Measurements from ENCODE around the gene ADAM10. TPM values are rescaled to one million over a fixed set of nuclear protein-coding genes. Genes with fewer than 3 reads are reported as not detected.

ADAM10 gene
- total RNA-seq, 1 experiment from 2014 or later: 91.3 TPM

DNA sequence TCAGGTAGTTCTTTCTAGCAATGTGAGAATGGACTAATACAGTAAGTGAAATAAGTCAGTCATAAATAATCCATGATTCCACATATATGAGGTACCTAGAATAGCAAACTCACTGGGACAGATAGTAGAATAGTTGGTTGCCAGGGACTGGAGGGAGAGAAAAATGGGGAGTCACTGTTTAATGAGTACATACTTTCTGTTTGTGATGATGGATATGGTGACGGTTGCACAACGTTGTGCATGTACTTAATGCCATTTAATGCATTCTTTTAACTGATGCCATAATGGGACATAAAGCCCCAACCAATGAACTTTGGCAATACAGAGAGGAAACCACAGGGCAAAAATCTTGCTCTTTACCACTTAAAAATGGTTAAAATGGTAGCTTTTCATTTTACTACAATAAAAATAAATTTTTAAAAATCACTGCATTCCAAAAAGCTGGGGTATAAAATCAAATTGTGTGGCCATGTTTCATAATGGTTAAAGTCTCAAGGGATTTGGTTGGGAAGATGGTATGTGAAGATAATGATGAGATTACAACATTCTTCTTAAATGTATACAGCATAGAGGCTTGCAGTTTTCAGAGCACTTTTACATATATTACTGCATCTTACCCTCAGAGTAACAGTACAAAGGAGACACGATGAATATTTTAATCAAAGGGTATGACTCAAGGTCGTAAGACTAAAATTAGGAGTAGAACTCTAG is 45.2 kb downstream of the ADAM10 start:
- ChIA-PET CTCF (no interaction called here), POLR2A (ENCODE audit: unreplicated experiment) (no interaction called here)
- no peak overlapping the region for H2AFZ ChIP-seq (ENCODE audit: low read length)
- H3K36me3 ChIP-seq (ENCODE audit: low read depth, low read length): peaks cover 6% of the 10 kb centered on the region; the same call in 1 of the 2 replicates
- no peak overlapping the region for H3K4me2 ChIP-seq (ENCODE audit: low read length)
- ATAC-seq: no peak
- DNase-seq: no peak
- H3F3A ChIP-seq (ENCODE audit: low read length, unreplicated experiment): no peaks in the 10 kb centered on the region
- no TSS peak for BruUV-seq (replicated peaks)
- peaks cover 6% of the 10 kb centered on the region for H3K4me1 ChIP-seq (ENCODE audit: insufficient read depth, low read length)
- TF ChIP-seq EZH2 (IDR thresholded peaks at IDR 0.05; ENCODE audit: low read length, unreplicated experiment): no peak
- no peak for TF ChIP-seq EZH2phosphoT487 (IDR thresholded peaks at IDR 0.05; ENCODE audit: borderline replicate concordance, low read length)
- TF ChIP-seq, protein P1, sequence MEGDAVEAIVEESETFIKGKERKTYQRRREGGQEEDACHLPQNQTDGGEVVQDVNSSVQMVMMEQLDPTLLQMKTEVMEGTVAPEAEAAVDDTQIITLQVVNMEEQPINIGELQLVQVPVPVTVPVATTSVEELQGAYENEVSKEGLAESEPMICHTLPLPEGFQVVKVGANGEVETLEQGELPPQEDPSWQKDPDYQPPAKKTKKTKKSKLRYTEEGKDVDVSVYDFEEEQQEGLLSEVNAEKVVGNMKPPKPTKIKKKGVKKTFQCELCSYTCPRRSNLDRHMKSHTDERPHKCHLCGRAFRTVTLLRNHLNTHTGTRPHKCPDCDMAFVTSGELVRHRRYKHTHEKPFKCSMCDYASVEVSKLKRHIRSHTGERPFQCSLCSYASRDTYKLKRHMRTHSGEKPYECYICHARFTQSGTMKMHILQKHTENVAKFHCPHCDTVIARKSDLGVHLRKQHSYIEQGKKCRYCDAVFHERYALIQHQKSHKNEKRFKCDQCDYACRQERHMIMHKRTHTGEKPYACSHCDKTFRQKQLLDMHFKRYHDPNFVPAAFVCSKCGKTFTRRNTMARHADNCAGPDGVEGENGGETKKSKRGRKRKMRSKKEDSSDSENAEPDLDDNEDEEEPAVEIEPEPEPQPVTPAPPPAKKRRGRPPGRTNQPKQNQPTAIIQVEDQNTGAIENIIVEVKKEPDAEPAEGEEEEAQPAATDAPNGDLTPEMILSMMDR (conservative IDR thresholded peaks at IDR 0.05; ENCODE audit: low read depth, low read length): no peak
- peaks cover 17% of the 10 kb centered on the region for H3K79me2 ChIP-seq (ENCODE audit: low read length)
- H3K4me3 ChIP-seq (ENCODE audit: low read length): no peak overlapping the region
- intact Hi-C loops (cut with micrococcal nuclease): no loop called here
- no peaks in the 10 kb centered on the region for H4K20me1 ChIP-seq (ENCODE audit: low read length)
- H3K27ac ChIP-seq (ENCODE audit: low read length): no peak overlapping the region
- H3K9me3 ChIP-seq (ENCODE audit: low read length): no peaks in the 10 kb centered on the region
- no peak overlapping the region for H3K9ac ChIP-seq (ENCODE audit: low read length)
- H3K9me2 ChIP-seq (replicated peaks; ENCODE audit: low read length): no peaks in the 10 kb centered on the region
- H3K27me3 ChIP-seq (ENCODE audit: low read length): no peaks in the 10 kb centered on the region

DNA sequence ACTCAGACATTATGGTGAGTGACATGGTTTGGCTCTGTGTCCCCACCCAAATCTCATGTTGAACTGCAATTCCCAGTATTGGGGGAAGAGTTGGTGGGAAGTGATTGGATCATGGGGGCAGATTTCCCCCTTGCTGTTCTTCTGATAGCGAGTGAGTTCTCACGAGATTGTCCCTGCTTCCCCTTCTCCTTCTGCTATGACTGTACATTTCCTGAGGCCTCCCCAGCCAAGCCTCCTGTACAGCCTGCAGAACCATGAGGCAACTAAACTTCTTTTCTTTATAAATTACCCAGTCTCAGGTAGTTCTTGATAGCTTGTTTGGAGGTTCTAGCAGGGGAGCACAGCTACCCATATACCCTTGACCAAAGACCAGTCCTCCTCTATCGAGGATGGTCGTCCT is 45.9 kb downstream of the ADAM10 start:
- Histone ChIP-seq H3K27ac (ENCODE audit: low read length) (no peak overlapping the region), H4K20me1 (ENCODE audit: low read length) (no peaks in the 10 kb centered on the region)

DNA sequence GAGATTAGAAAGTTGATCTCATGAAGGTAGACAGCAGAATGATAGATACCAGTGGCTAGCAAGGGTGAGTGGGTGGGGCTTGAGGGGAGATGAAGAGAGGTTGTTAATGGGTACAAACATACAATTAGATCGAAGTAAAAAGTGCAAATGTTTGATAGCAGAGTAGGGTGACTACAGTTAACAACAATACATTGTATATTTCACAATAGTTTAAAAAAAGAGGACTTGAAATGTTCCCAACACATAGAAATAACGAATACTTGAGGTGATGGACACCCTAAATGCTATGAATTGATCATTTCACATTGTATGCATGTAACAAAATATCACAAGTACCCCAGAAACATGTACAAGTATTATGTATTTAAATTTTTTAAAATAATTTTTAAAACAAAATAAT is 47.3 kb downstream of the ADAM10 start:
- ChIA-PET POLR2A (ENCODE audit: unreplicated experiment) (no interaction called here), CTCF (no interaction called here)
- H2AFZ ChIP-seq (ENCODE audit: low read length): no peak overlapping the region
- H3K79me2 ChIP-seq (ENCODE audit: low read length): peaks cover 38% of the 10 kb centered on the region
- H3F3A ChIP-seq (ENCODE audit: low read length, unreplicated experiment): no peaks in the 10 kb centered on the region
- no peaks in the 10 kb centered on the region for H3K9me2 ChIP-seq (replicated peaks; ENCODE audit: low read length)
- ATAC-seq: no peak
- H3K4me3 ChIP-seq (ENCODE audit: low read length): no peak overlapping the region
- H4K20me1 ChIP-seq (ENCODE audit: low read length): no peaks in the 10 kb centered on the region
- no peak for DNase-seq
- TF ChIP-seq, protein P1 (conservative IDR thresholded peaks at IDR 0.05; ENCODE audit: low read depth, low read length): no peak
- TF ChIP-seq EZH2phosphoT487 (IDR thresholded peaks at IDR 0.05; ENCODE audit: borderline replicate concordance, low read length): no peak
- no peak for TF ChIP-seq EZH2 (IDR thresholded peaks at IDR 0.05; ENCODE audit: low read length, unreplicated experiment)
- no peaks in the 10 kb centered on the region for H3K9me3 ChIP-seq (ENCODE audit: low read length)
- intact Hi-C loops (cut with micrococcal nuclease): no loop called here
- H3K27ac ChIP-seq (ENCODE audit: low read length): no peak overlapping the region
- no peak overlapping the region for H3K9ac ChIP-seq (ENCODE audit: low read length)
- BruUV-seq (replicated peaks): no TSS peak
- peaks cover 6% of the 10 kb centered on the region for H3K4me1 ChIP-seq (ENCODE audit: insufficient read depth, low read length)
- peaks cover 11% of the 10 kb centered on the region; the same call in 1 of the 2 replicates for H3K36me3 ChIP-seq (ENCODE audit: low read depth, low read length)
- H3K4me2 ChIP-seq (ENCODE audit: low read length): no peak overlapping the region
- H3K27me3 ChIP-seq (ENCODE audit: low read length): no peaks in the 10 kb centered on the region

More for the DNA sequence above, 45.9 kb downstream of the ADAM10 start:
- ChIA-PET CTCF (no interaction called here), POLR2A (ENCODE audit: unreplicated experiment) (no interaction called here)
- Histone ChIP-seq H3K36me3 (ENCODE audit: low read depth, low read length) (peaks cover 9% of the 10 kb centered on the region; the same call in 1 of the 2 replicates), H3K79me2 (ENCODE audit: low read length) (peaks cover 24% of the 10 kb centered on the region), H3K9ac (ENCODE audit: low read length) (no peak overlapping the region), H3K4me1 (ENCODE audit: insufficient read depth, low read length) (peaks cover 6% of the 10 kb centered on the region), H3K9me3 (ENCODE audit: low read length) (no peaks in the 10 kb centered on the region), H3K9me2 (replicated peaks; ENCODE audit: low read length) (no peaks in the 10 kb centered on the region), H3K27me3 (ENCODE audit: low read length) (no peaks in the 10 kb centered on the region), H2AFZ (ENCODE audit: low read length) (no peak overlapping the region), H3K4me2 (ENCODE audit: low read length) (no peak overlapping the region), H3F3A (ENCODE audit: low read length, unreplicated experiment) (no peaks in the 10 kb centered on the region), H3K4me3 (ENCODE audit: low read length) (no peak overlapping the region)
- DNase-seq: no peak
- no TSS peak for BruUV-seq (replicated peaks)
- intact Hi-C loops (cut with micrococcal nuclease): no loop called here
- no peak for ATAC-seq
- TF ChIP-seq, protein P1 (conservative IDR thresholded peaks at IDR 0.05; ENCODE audit: low read depth, low read length): no peak
- no peak for TF ChIP-seq EZH2 (IDR thresholded peaks at IDR 0.05; ENCODE audit: low read length, unreplicated experiment)
- no peak for TF ChIP-seq EZH2phosphoT487 (IDR thresholded peaks at IDR 0.05; ENCODE audit: borderline replicate concordance, low read length)

All from PC-3 (cell line).